Measurements from ENCODE around the gene ZNF574.

GRCh38 chr19:42030645-42031440 lies 45.1 kb upstream of the ZNF574 start:
- no peak for TF ChIP-seq POLR2A (IDR thresholded peaks at IDR 0.05; ENCODE audit: low read depth, low read length)
- TF ChIP-seq TAF1 (IDR thresholded peaks at IDR 0.05; ENCODE audit: borderline replicate concordance, low read depth, low read length) = no peak
- TF ChIP-seq POLR2AphosphoS5 (IDR thresholded peaks at IDR 0.05; ENCODE audit: low read depth, low read length) = no peak

Data from GM12892 (cell line).